HEK293 (cell line): ENCODE data around the gene SLC9A5.

Source experiments
- CTCF ChIA-PET: fragments of 350-600 bp; formaldehyde crosslinking; extraction: SDS; loops from one replicate; lab custom pipeline; 2021; ENCODE audit warnings: antibody characterized with exemption; lab: Yijun Ruan, JAX
- POLR2A ChIA-PET: fragments of 300-600 bp; formaldehyde crosslinking; extraction: SDS; loops from one replicate; lab custom pipeline; 2020; ENCODE audit warnings: antibody characterized with exemption, inconsistent platforms; lab: Yijun Ruan, JAX
- H3K27ac ChIP-seq: fragments of 200-500 bp; sonication (Bioruptor generic); 2 replicates; pipeline ENCODE4 v1.5.1; 2014; ENCODE audit warnings: low read depth, low read length, control low read depth, inconsistent platforms; ENCODE audit errors: extremely low read depth
- H3K36me3 ChIP-seq, 2 experiments: fragments of 200-500 bp in 1 of 2; sonication (Bioruptor generic) in 1 of 2; 1 replicate in 1 of 2; 2 replicates in 1 of 2; pipeline ENCODE4 v1.5.1; 2014 to 2017; ENCODE audit warnings: inconsistent platforms in 2 of 2, low read length in 2 of 2; ENCODE audit not compliant: control insufficient read depth in 2 of 2, insufficient read depth in 1 of 2
- H3K4me1 ChIP-seq: fragments of 200-500 bp; sonication (Bioruptor generic); 2 replicates; pipeline ENCODE4 v1.5.1; 2014; ENCODE audit warnings: mild to moderate bottlenecking, low read length, inconsistent platforms; ENCODE audit not compliant: control insufficient read depth, insufficient read depth
- H3K4me3 ChIP-seq: 2 replicates; pipeline ENCODE4 v1.5.1; 2011; ENCODE audit warnings: low read depth, mild to moderate bottlenecking, control low read depth, low read length, moderate library complexity
- H3K9me3 ChIP-seq: fragments of 200-500 bp; sonication (Bioruptor generic); 2 replicates; pipeline ENCODE4 v1.5.1; 2014; ENCODE audit warnings: low read depth, low read length, inconsistent platforms; ENCODE audit not compliant: control insufficient read depth, insufficient read depth
- BCL11A ChIP-seq: fragments of 450-650 bp; formaldehyde crosslinking; IDR thresholded peaks from 2 replicates; pipeline ENCODE4 v1.5.1; 2016; ENCODE audit warnings: low read depth, missing biosample characterization, missing genetic modification characterization
- BCL6B ChIP-seq: fragments of 450-650 bp; formaldehyde crosslinking; IDR thresholded peaks from 2 replicates; pipeline ENCODE4 v1.5.1; 2017; ENCODE audit warnings: missing biosample characterization, missing genetic modification characterization
- PATZ1 ChIP-seq: fragments of 450-650 bp; formaldehyde crosslinking; IDR thresholded peaks from 2 replicates; pipeline ENCODE4 v1.5.1; 2016; ENCODE audit warnings: missing biosample characterization, missing genetic modification characterization
- PRDM2 ChIP-seq: fragments of 450-650 bp; formaldehyde crosslinking; IDR thresholded peaks from 2 replicates; pipeline ENCODE4 v1.5.1; 2016; ENCODE audit warnings: missing biosample characterization, missing genetic modification characterization, borderline replicate concordance
- REST ChIP-seq: fragments of 450-650 bp; formaldehyde crosslinking; IDR thresholded peaks from 2 replicates; pipeline ENCODE4 v1.5.1; 2016; ENCODE audit warnings: missing biosample characterization, missing genetic modification characterization
- ZBTB49 ChIP-seq: fragments of 450-650 bp; formaldehyde crosslinking; IDR thresholded peaks from 2 replicates; pipeline ENCODE4 v1.5.1; 2016; ENCODE audit warnings: missing biosample characterization, missing genetic modification characterization, low read depth
- ZNF133 ChIP-seq: fragments of 450-650 bp; formaldehyde crosslinking; IDR thresholded peaks from 2 replicates; pipeline ENCODE4 v1.5.1; 2016; ENCODE audit warnings: missing biosample characterization, missing genetic modification characterization
- ZNF214 ChIP-seq: fragments of 450-650 bp; formaldehyde crosslinking; IDR thresholded peaks from 2 replicates; pipeline ENCODE4 v1.5.1; 2017; ENCODE audit warnings: missing biosample characterization, mild to moderate bottlenecking, missing genetic modification characterization, borderline replicate concordance
- ZNF398 ChIP-seq: fragments of 450-650 bp; formaldehyde crosslinking; IDR thresholded peaks from 2 replicates; pipeline ENCODE4 v1.5.1; 2017; ENCODE audit warnings: missing biosample characterization, missing genetic modification characterization
- ZNF404 ChIP-seq: fragments of 450-650 bp; formaldehyde crosslinking; IDR thresholded peaks from 2 replicates; pipeline ENCODE4 v1.5.1; 2017; ENCODE audit warnings: missing biosample characterization, missing genetic modification characterization
- ZNF433 ChIP-seq: fragments of 450-650 bp; formaldehyde crosslinking; IDR thresholded peaks from 2 replicates; pipeline ENCODE4 v1.5.1; 2016; ENCODE audit warnings: missing biosample characterization, missing genetic modification characterization, low read depth
- ZNF580 ChIP-seq: fragments of 450-650 bp; formaldehyde crosslinking; IDR thresholded peaks from 2 replicates; pipeline ENCODE4 v1.5.1; 2016; ENCODE audit warnings: missing biosample characterization, missing genetic modification characterization
- ZNF692 ChIP-seq: fragments of 450-650 bp; formaldehyde crosslinking; IDR thresholded peaks from 2 replicates; pipeline ENCODE4 v1.5.1; 2016; ENCODE audit warnings: missing biosample characterization, missing genetic modification characterization
- ZNF785 ChIP-seq: fragments of 450-650 bp; formaldehyde crosslinking; IDR thresholded peaks from 2 replicates; pipeline ENCODE4 v1.5.1; 2016; ENCODE audit warnings: missing biosample characterization, missing genetic modification characterization
- ZNF792 ChIP-seq: fragments of 450-650 bp; formaldehyde crosslinking; IDR thresholded peaks from 2 replicates; pipeline ENCODE4 v1.5.1; 2016; ENCODE audit warnings: missing biosample characterization, missing genetic modification characterization
- ZSCAN18 ChIP-seq: fragments of 450-650 bp; formaldehyde crosslinking; IDR thresholded peaks from 2 replicates; pipeline ENCODE4 v1.5.1; 2016; ENCODE audit warnings: missing biosample characterization, missing genetic modification characterization

SLC9A5 gene

GRCh38 chr16:67228905-67229304, 19.9 kb upstream of the SLC9A5 start:
- POLR2A ChIA-PET = interaction anchor here (1.3 to 10.0 kb wide), 2 partner anchors 18 to 31 kb away, joined by 4 to 109 read pairs; partner anchors contain the start of genes FHOD1 and SLC9A5
- peaks cover 4 to 53% of the 10 kb centered on the region in 2 experiments; a peak in 2 of 3 replicates for H3K36me3 ChIP-seq
- H3K4me3 ChIP-seq = no peak overlapping the region
- no peaks in the 10 kb centered on the region for H3K4me1 ChIP-seq
- CTCF ChIA-PET = no interaction called here
- H3K27ac ChIP-seq = no peak overlapping the region
- no peaks in the 10 kb centered on the region for H3K9me3 ChIP-seq
- TF ChIP-seq ZNF398 (no peak), ZNF792 (tag by site-specific recombination) (no peak), PATZ1 (tag by site-specific recombination) (no peak), PRDM2 (tag by site-specific recombination) (no peak), ZNF580 (tag by site-specific recombination) (no peak), ZBTB49 (tag by site-specific recombination) (no peak), ZNF785 (tag by site-specific recombination) (no peak), BCL11A (tag by site-specific recombination) (no peak), BCL6B (tag by site-specific recombination) (no peak), ZNF214 (tag by site-specific recombination) (no peak), ZNF404 (no peak), ZNF433 (tag by site-specific recombination) (no peak), ZNF133 (tag by site-specific recombination) (no peak), REST (tag by site-specific recombination) (no peak), ZSCAN18 (tag by site-specific recombination) (no peak), ZNF692 (no peak)
